Activated naive CD8-positive, alpha-beta T cell treated with anti-CD3 and anti-CD28 coated beads for 36 hours (primary cell): ENCODE data around the gene NCKAP5. TPM values are rescaled to one million over a fixed set of nuclear protein-coding genes. Genes with fewer than 3 reads are reported as not detected.

ENCODE experiments used
- DNase-seq: peaks from one replicate; pipeline ENCODE4 v3.0.0; 2021
- H3K27ac Mint-ChIP-seq: one replicate; pipeline ENCODE4 v1.8.0; 2022; ENCODE audit warnings: mild to moderate bottlenecking, moderate library complexity, mixed read lengths
- H3K27me3 Mint-ChIP-seq: one replicate; pipeline ENCODE4 v1.8.0; 2022; ENCODE audit warnings: mild to moderate bottlenecking, mixed read lengths
- H3K36me3 Mint-ChIP-seq: one replicate; pipeline ENCODE4 v1.8.0; 2021; ENCODE audit warnings: mild to moderate bottlenecking, mixed read lengths
- H3K4me1 Mint-ChIP-seq: one replicate; pipeline ENCODE4 v1.8.0; 2021; ENCODE audit warnings: mixed read lengths
- H3K4me3 Mint-ChIP-seq: one replicate; pipeline ENCODE4 v1.8.0; 2022; ENCODE audit warnings: mild to moderate bottlenecking, moderate library complexity, mixed read lengths
- H3K9me3 Mint-ChIP-seq: one replicate; pipeline ENCODE4 v1.8.0; 2022; ENCODE audit warnings: mixed read lengths
- total RNA-seq, 2 experiments: library from RNA; stranded (reverse); gene quantifications; one replicate each; pipeline ENCODE4 v1.2.3, GENCODE V29; 2021

NCKAP5 gene
- total RNA-seq, 2 experiments from 2014 or later: not detected

- H3K4me1 Mint-ChIP-seq: no peaks in the 10 kb centered on the region
- no peaks in the 10 kb centered on the region for H3K36me3 Mint-ChIP-seq
- H3K9me3 Mint-ChIP-seq: no peaks in the 10 kb centered on the region
- H3K27ac Mint-ChIP-seq: no peak overlapping the region
- no peak overlapping the region for H3K4me3 Mint-ChIP-seq
- DNase-seq: no peak
- H3K27me3 Mint-ChIP-seq: no peaks in the 10 kb centered on the region
Measured at GRCh38 chr2:133026536-133027177, 541.6 kb downstream of the NCKAP5 start.

GRCh38 chr2:133025004-133025403 lies 543.3 kb downstream of the NCKAP5 start:
- Mint-ChIP-seq H3K36me3 (no peaks in the 10 kb centered on the region), H3K27ac (no peak overlapping the region), H3K4me1 (no peaks in the 10 kb centered on the region)

GRCh38 chr2:133012847-133013734 lies 555.2 kb downstream of the NCKAP5 start:
- Mint-ChIP-seq H3K4me1 (no peaks in the 10 kb centered on the region), H3K27ac (no peak overlapping the region), H3K27me3 (peaks cover 3% of the 10 kb centered on the region), H3K9me3 (peaks cover 5% of the 10 kb centered on the region), H3K4me3 (no peak overlapping the region), H3K36me3 (no peaks in the 10 kb centered on the region)
- DNase-seq: no peak

More at GRCh38 chr2:133025004-133025403, 543.3 kb downstream of the NCKAP5 start:
- Mint-ChIP-seq H3K9me3 (no peaks in the 10 kb centered on the region), H3K27me3 (no peaks in the 10 kb centered on the region), H3K4me3 (no peak overlapping the region)
- DNase-seq: no peak

- DNase-seq: no peak
Measured at GRCh38 chr2:133004623-133005022, 563.6 kb downstream of the NCKAP5 start.

GRCh38 chr2:132999421-132999820 lies 568.8 kb downstream of the NCKAP5 start:
- Mint-ChIP-seq H3K4me1 (no peaks in the 10 kb centered on the region), H3K36me3 (no peaks in the 10 kb centered on the region), H3K9me3 (peaks cover 9% of the 10 kb centered on the region), H3K27me3 (peaks cover 3% of the 10 kb centered on the region), H3K4me3 (no peak overlapping the region), H3K27ac (no peak overlapping the region)
- DNase-seq: no peak

More at GRCh38 chr2:133004623-133005022, 563.6 kb downstream of the NCKAP5 start:
- H3K4me1 Mint-ChIP-seq: no peaks in the 10 kb centered on the region
- H3K36me3 Mint-ChIP-seq: no peaks in the 10 kb centered on the region
- H3K27ac Mint-ChIP-seq: no peak overlapping the region
- H3K27me3 Mint-ChIP-seq: no peaks in the 10 kb centered on the region
- H3K4me3 Mint-ChIP-seq: no peak overlapping the region
- peaks cover 13% of the 10 kb centered on the region for H3K9me3 Mint-ChIP-seq

- Mint-ChIP-seq H3K4me1 (no peaks in the 10 kb centered on the region), H3K4me3 (no peak overlapping the region), H3K27ac (no peak overlapping the region), H3K36me3 (no peaks in the 10 kb centered on the region), H3K27me3 (peaks cover 3% of the 10 kb centered on the region), H3K9me3 (no peaks in the 10 kb centered on the region)
- DNase-seq: no peak
Measured at GRCh38 chr2:132998221-132998620, 570.0 kb downstream of the NCKAP5 start.

GRCh38 chr2:132991471-132992045 lies 576.7 kb downstream of the NCKAP5 start:
- H3K27me3 Mint-ChIP-seq: no peaks in the 10 kb centered on the region
- no peaks in the 10 kb centered on the region for H3K36me3 Mint-ChIP-seq
- no peaks in the 10 kb centered on the region for H3K4me1 Mint-ChIP-seq
- no peak overlapping the region for H3K4me3 Mint-ChIP-seq
- H3K27ac Mint-ChIP-seq: no peak overlapping the region
- H3K9me3 Mint-ChIP-seq: no peaks in the 10 kb centered on the region
- no peak for DNase-seq

GRCh38 chr2:132984731-132985130 lies 583.5 kb downstream of the NCKAP5 start:
- Mint-ChIP-seq H3K4me3 (no peak overlapping the region), H3K27ac (no peak overlapping the region), H3K36me3 (no peaks in the 10 kb centered on the region), H3K4me1 (no peaks in the 10 kb centered on the region), H3K9me3 (no peaks in the 10 kb centered on the region), H3K27me3 (no peaks in the 10 kb centered on the region)
- no peak for DNase-seq

- Mint-ChIP-seq H3K27ac (no peak overlapping the region), H3K9me3 (peaks cover 1% of the 10 kb centered on the region), H3K27me3 (no peaks in the 10 kb centered on the region), H3K36me3 (no peaks in the 10 kb centered on the region), H3K4me3 (no peak overlapping the region), H3K4me1 (no peaks in the 10 kb centered on the region)
- DNase-seq: no peak
Measured at GRCh38 chr2:132980304-132980703, 588.0 kb downstream of the NCKAP5 start.

GRCh38 chr2:132979339-132980093 lies 588.7 kb downstream of the NCKAP5 start:
- H3K4me1 Mint-ChIP-seq: no peaks in the 10 kb centered on the region
- no peak overlapping the region for H3K4me3 Mint-ChIP-seq
- peaks cover 1% of the 10 kb centered on the region for H3K9me3 Mint-ChIP-seq
- no peaks in the 10 kb centered on the region for H3K27me3 Mint-ChIP-seq
- DNase-seq: no peak
- H3K36me3 Mint-ChIP-seq: no peaks in the 10 kb centered on the region
- no peak overlapping the region for H3K27ac Mint-ChIP-seq

GRCh38 chr2:132978840-132979239 lies 589.4 kb downstream of the NCKAP5 start:
- no peak for DNase-seq
- Mint-ChIP-seq H3K4me3 (no peak overlapping the region), H3K4me1 (no peaks in the 10 kb centered on the region), H3K36me3 (no peaks in the 10 kb centered on the region), H3K27me3 (no peaks in the 10 kb centered on the region), H3K9me3 (peaks cover 1% of the 10 kb centered on the region), H3K27ac (no peak overlapping the region)

- no peaks in the 10 kb centered on the region for H3K4me1 Mint-ChIP-seq
- H3K36me3 Mint-ChIP-seq: no peaks in the 10 kb centered on the region
- no peak overlapping the region for H3K4me3 Mint-ChIP-seq
- no peaks in the 10 kb centered on the region for H3K27me3 Mint-ChIP-seq
- H3K9me3 Mint-ChIP-seq: peaks cover 1% of the 10 kb centered on the region
- no peak for DNase-seq
- no peak overlapping the region for H3K27ac Mint-ChIP-seq
Measured at GRCh38 chr2:132977812-132978529, 590.3 kb downstream of the NCKAP5 start.

- H3K27me3 Mint-ChIP-seq: no peaks in the 10 kb centered on the region
- peaks cover 1% of the 10 kb centered on the region for H3K9me3 Mint-ChIP-seq
- no peak overlapping the region for H3K4me3 Mint-ChIP-seq
- H3K4me1 Mint-ChIP-seq: no peaks in the 10 kb centered on the region
- no peak overlapping the region for H3K27ac Mint-ChIP-seq
- DNase-seq: no peak
- H3K36me3 Mint-ChIP-seq: no peaks in the 10 kb centered on the region
Measured at GRCh38 chr2:132975193-132976105, 592.8 kb downstream of the NCKAP5 start.
